Measurements from ENCODE around the gene RAP2C. TPM values are rescaled to one million over a fixed set of nuclear protein-coding genes. Genes with fewer than 3 reads are reported as not detected.
A peak's percentile ranks its signal among the peaks of the same experiment; 100 is the strongest.

Gene RAP2C
- total RNA-seq, 1 experiment from 2014 or later, result 13.8 TPM

- ATAC-seq, result no peak
- no TSS peak for BruUV-seq (replicated peaks)
Measured at GRCh38 chrX:132184871-132185270, 34.4 kb downstream of the RAP2C start.

GRCh38 chrX:132181364-132181763 is 37.9 kb downstream of the RAP2C start:
- Histone ChIP-seq H3K27ac (ENCODE audit: low read length) (no peak overlapping the region), H3K9me2 (replicated peaks; ENCODE audit: low read length) (no peaks in the 10 kb centered on the region), H3F3A (ENCODE audit: low read length, unreplicated experiment) (no peaks in the 10 kb centered on the region), H4K20me1 (ENCODE audit: low read length) (no peaks in the 10 kb centered on the region), H3K79me2 (ENCODE audit: low read length) (no peaks in the 10 kb centered on the region), H3K36me3 (ENCODE audit: low read depth, low read length) (no peaks in the 10 kb centered on the region), H3K27me3 (ENCODE audit: low read length) (no peaks in the 10 kb centered on the region), H3K4me1 (ENCODE audit: insufficient read depth, low read length) (peaks cover 12% of the 10 kb centered on the region), H3K4me2 (ENCODE audit: low read length) (peak overlapping the region; percentile 53), H2AFZ (ENCODE audit: low read length) (no peak overlapping the region), H3K9me3 (ENCODE audit: low read length) (no peaks in the 10 kb centered on the region), H3K9ac (ENCODE audit: low read length) (no peak overlapping the region), H3K4me3 (ENCODE audit: low read length) (no peak overlapping the region)
- no TSS peak for BruUV-seq (replicated peaks)
- DNase-seq, result peak; percentile 87
- ATAC-seq, result peak; percentile 91
- POLR2A ChIA-PET (ENCODE audit: unreplicated experiment), result no interaction called here
- TF ChIP-seq EZH2phosphoT487 (IDR thresholded peaks at IDR 0.05; ENCODE audit: borderline replicate concordance, low read length) (no peak), EZH2 (IDR thresholded peaks at IDR 0.05; ENCODE audit: low read length, unreplicated experiment) (no peak), CTCF (conservative IDR thresholded peaks at IDR 0.05; ENCODE audit: low read depth, low read length) (no peak)
- intact Hi-C loops (cut with micrococcal nuclease), result no loop called here
- CTCF ChIA-PET, result no interaction called here

More at GRCh38 chrX:132184871-132185270, 34.4 kb downstream of the RAP2C start:
- TF ChIP-seq EZH2phosphoT487 (IDR thresholded peaks at IDR 0.05; ENCODE audit: borderline replicate concordance, low read length) (no peak), CTCF (conservative IDR thresholded peaks at IDR 0.05; ENCODE audit: low read depth, low read length) (no peak), EZH2 (IDR thresholded peaks at IDR 0.05; ENCODE audit: low read length, unreplicated experiment) (no peak)
- H3K9me2 ChIP-seq (replicated peaks; ENCODE audit: low read length), result no peaks in the 10 kb centered on the region
- H3K27me3 ChIP-seq (ENCODE audit: low read length), result no peaks in the 10 kb centered on the region
- H4K20me1 ChIP-seq (ENCODE audit: low read length), result no peaks in the 10 kb centered on the region
- H3K9ac ChIP-seq (ENCODE audit: low read length), result no peak overlapping the region
- ChIA-PET CTCF (no interaction called here), POLR2A (ENCODE audit: unreplicated experiment) (no interaction called here)
- peaks cover 12% of the 10 kb centered on the region for H3K4me1 ChIP-seq (ENCODE audit: insufficient read depth, low read length)
- no peaks in the 10 kb centered on the region for H3F3A ChIP-seq (ENCODE audit: low read length, unreplicated experiment)
- DNase-seq, result peak; percentile 42
- H3K9me3 ChIP-seq (ENCODE audit: low read length), result no peaks in the 10 kb centered on the region
- intact Hi-C loops (cut with micrococcal nuclease), result no loop called here
- no peak overlapping the region for H3K27ac ChIP-seq (ENCODE audit: low read length)
- H3K4me2 ChIP-seq (ENCODE audit: low read length), result no peak overlapping the region
- no peaks in the 10 kb centered on the region for H3K79me2 ChIP-seq (ENCODE audit: low read length)
- no peak overlapping the region for H3K4me3 ChIP-seq (ENCODE audit: low read length)
- no peak overlapping the region for H2AFZ ChIP-seq (ENCODE audit: low read length)
- H3K36me3 ChIP-seq (ENCODE audit: low read depth, low read length), result no peaks in the 10 kb centered on the region

- Histone ChIP-seq H3K27me3 (ENCODE audit: low read length) (no peaks in the 10 kb centered on the region), H4K20me1 (ENCODE audit: low read length) (no peaks in the 10 kb centered on the region), H3K9me3 (ENCODE audit: low read length) (no peaks in the 10 kb centered on the region), H3K27ac (ENCODE audit: low read length) (no peak overlapping the region), H3K4me1 (ENCODE audit: insufficient read depth, low read length) (peaks cover 12% of the 10 kb centered on the region), H3K4me2 (ENCODE audit: low read length) (peak overlapping the region; percentile 53), H2AFZ (ENCODE audit: low read length) (no peak overlapping the region), H3F3A (ENCODE audit: low read length, unreplicated experiment) (no peaks in the 10 kb centered on the region), H3K9me2 (replicated peaks; ENCODE audit: low read length) (no peaks in the 10 kb centered on the region), H3K36me3 (ENCODE audit: low read depth, low read length) (no peaks in the 10 kb centered on the region), H3K4me3 (ENCODE audit: low read length) (no peak overlapping the region), H3K79me2 (ENCODE audit: low read length) (no peaks in the 10 kb centered on the region), H3K9ac (ENCODE audit: low read length) (no peak overlapping the region)
- ChIA-PET CTCF (no interaction called here), POLR2A (ENCODE audit: unreplicated experiment) (no interaction called here)
- TF ChIP-seq EZH2 (IDR thresholded peaks at IDR 0.05; ENCODE audit: low read length, unreplicated experiment) (no peak), EZH2phosphoT487 (IDR thresholded peaks at IDR 0.05; ENCODE audit: borderline replicate concordance, low read length) (no peak), CTCF (conservative IDR thresholded peaks at IDR 0.05; ENCODE audit: low read depth, low read length) (no peak)
- intact Hi-C loops (cut with micrococcal nuclease), result no loop called here
- DNase-seq (no peak), ATAC-seq (no peak)
- BruUV-seq (replicated peaks), result no TSS peak
Measured at GRCh38 chrX:132180929-132181328, 38.3 kb downstream of the RAP2C start.

Data from PC-3 (cell line).